IPS-NIHi11 (cell line): ENCODE measurements around the gene CA14.
"Not testable (repeated sequence)": the region's sequence is repeated elsewhere in the genome, so short reads cannot be mapped to it uniquely, and the experiment has no call there.

Source experiments
- DNase-seq: peaks from one replicate; pipeline ENCODE4 v3.0.0; 2012; ENCODE audit warnings: mixed read lengths, low spot score

CA14 gene

DNA sequence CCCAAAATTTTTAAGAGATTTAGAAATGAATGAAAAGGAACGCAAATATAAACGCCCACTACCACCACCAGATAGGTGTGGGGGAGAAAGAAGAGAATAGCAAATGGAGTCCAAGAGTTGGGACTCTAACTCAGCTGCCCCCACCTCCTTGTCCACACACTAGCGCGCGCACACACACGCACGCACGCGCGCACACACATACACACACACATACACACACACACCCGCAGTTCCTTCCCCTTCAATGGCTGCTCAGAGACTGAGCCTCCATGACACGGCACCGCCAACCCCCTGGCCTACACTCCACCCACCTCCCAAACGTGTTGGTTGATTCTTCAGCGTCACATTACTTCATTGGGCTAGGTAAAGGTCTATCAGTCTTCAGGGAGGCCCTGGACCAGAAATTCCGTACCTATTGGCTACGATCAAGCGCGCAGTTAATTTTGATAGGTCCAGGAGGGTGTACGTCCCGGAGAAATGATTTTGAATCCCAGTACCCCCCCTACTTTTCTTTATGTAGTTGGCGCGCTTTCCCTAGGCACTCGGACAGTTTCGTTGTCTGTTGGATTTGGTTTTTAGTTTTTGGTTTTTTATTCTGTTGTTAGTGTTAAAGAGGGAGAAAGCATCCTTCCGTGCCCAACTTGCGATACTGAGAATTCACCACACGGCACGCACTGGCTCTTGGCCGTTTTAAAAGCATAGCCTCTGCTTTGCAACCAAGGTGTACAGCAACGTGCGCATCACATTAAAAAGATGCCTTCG is 21.5 kb upstream of the CA14 start, which contains the start of gene ANP32E:
TSS of gene ANP32E (minus strand) at position 261 of the 762 bp plus-strand sequence. CDS start 326 bp downstream, outside the sequence.
- peak; percentile 98 for DNase-seq

DNA sequence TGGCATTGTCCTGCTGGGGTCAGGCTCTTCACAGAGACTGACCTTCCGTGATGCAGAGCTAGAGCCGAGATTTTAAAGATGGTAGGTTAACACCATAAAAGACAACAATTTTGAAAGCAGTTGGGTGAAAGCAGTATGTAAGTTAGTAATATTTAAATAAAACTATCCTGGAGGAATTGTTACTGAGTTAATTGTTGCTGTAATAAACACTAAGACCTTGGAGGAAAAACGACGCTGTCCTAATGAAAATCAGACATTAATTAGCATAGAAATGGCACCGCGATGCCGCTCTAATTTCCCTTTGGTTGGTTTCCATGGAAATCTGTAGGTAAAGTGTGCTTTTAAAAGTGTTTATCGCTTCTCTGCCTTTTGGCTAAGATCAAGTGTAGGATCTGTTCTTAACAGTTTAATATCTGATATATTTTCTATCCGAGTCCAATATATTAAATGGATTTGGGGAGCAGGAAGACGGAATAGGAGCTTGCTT is 20.9 kb upstream of the CA14 start:
- DNase-seq = no peak

DNA sequence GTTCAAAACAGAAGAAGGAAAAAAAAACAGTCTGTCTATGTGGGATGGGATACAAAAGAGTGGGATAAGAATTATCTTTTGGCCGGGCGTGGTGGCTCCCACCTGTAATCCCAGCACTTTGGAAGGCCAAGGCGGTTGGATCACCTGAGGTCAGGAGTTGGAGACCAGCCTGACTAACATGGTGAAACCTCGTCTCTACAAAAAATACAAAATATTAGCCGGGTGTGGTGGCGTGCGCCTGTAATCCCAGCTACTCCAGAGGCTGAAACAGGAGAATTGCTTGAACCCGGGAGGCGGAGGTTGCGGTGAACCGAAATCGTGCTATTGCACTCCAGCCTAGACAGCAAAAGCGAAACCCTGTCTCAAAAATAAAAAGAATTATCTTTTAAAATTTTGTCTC is 20.4 kb upstream of the CA14 start:
- not testable (repeated sequence) for DNase-seq

DNA sequence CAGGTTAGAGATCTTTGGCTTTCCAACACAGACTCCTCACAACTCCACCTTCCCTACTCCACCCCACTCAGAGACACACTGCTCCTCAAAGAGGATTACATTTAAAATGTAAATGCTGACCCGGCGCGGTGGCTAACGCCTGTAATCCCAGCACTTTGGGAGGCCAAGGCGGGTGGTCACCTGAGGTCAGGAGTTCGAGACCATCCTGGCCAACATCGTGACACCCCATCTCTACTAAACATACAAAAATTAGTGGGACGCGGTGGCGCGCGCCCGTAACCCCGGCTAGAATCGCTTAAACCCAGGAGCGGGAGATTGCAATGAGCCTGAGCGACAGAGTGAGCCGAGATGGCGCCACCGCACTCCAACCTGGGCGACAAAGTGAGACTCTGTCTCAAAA is 19.8 kb upstream of the CA14 start:
- DNase-seq = no peak

DNA sequence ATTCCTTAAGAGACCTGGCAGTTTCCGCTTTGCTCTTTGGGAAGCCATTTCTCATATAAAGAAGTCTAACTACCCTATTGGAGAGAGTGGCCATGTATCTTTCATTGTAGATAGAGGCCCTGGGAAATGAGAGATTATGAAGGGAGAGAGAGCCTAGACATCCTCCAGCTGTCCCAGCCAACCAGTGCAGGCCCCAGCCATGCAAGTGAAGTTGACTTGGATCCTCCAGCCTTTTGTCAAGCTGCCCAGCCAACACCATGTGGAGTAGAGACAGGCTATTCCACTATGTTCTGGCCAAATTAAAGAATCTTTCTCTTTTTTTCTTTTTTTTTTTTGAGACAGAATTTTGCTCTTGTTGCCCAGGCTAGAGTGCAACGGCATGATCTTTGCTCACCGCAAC is 14.6 kb upstream of the CA14 start:
- no peak for DNase-seq

DNA sequence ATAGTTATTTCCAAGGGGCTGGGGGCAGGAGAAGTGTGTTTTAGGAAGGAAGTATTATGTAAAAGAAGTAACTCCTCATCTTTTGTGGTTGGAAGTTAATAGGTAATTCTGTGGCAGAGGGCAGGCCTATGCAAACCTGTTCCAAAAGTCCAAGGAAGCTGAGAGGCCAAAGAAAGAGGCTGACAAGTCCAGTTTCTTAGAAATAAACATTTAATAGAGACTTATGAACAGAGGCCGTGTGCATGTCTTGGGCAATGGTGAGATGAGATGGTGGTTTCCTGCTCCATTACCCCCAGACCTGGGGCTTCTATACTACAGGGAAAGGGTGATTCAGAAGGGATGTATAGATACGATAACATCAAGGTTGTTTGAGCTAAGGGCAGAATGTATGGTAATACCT is 7.6 kb upstream of the CA14 start:
- DNase-seq = no peak

DNA sequence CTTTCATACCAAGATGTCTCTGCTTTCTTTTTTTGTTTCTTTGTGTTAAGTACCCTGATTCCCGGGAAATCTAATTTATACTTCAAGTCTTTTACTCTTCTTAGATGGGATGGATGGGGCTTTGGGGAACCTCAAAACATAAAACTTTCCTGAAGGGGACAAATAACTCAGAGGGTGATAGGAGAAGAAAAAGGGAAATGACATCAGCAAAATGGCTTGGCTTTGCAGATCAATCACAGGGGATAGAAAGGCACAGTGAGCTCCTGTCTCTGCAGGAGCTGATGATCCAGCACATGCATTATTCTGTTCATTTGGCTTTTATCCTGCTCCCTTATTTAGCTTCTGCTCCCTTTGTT is 1.4 kb upstream of the CA14 start:
- no peak for DNase-seq

DNA sequence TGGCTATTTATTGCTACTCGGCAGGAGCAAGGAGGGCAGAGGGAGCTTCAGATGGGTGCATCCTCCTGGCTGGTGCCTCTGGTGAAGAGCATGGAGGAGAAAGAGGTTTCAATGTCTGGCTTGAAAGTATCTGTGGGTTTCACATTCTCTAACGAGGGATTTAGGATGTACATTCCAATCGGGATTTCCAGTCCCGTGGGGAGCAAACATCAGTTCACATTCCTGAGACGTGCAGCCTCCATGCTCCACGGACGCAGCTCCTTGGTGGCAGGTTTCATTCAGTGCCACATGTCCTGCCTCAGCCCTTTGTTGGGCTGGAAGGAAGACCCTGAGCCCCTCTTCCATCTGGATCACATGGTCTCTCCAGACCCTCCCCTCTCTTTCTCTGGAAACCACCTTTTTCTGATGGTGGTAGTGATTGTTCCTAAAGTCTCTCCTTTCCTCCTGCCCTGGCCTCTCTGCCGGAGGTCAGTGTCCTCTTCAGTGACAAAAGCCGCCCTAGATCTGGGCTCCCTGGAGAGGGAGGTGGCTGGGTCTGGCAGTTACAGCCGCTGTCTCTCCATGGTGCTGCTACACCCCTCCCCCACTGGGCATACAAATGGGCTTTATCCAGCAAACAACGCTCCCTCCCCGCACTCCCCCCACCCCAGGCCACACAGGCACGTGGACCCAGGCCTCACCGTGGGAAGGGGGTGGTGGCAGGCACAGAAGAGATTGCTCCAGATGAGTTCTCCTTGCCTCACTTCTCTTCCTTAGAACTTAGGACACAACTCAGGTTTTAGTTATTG is 826 bp upstream of the CA14 start:
- peak; percentile 18 for DNase-seq

DNA sequence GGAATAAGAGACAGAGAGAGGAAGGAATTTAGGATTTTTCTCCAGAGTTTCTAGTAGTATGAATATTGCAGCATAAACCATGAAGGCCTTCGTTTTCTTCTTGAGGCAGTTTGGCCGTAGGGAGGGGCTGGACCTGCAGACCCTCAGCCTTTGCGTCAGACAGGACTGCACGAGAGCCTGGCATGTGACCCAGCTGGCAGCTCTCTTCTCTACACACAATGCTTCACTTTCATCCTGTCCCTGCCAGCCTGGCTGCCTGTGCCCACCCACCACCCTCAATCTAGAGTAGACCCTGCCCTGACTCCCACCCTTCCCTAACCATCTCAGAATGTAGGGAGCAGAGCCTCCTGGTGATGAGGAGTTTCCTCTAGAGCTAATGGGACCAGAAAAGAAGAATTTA is 1.6 kb downstream of the CA14 start:
- DNase-seq = no peak

DNA sequence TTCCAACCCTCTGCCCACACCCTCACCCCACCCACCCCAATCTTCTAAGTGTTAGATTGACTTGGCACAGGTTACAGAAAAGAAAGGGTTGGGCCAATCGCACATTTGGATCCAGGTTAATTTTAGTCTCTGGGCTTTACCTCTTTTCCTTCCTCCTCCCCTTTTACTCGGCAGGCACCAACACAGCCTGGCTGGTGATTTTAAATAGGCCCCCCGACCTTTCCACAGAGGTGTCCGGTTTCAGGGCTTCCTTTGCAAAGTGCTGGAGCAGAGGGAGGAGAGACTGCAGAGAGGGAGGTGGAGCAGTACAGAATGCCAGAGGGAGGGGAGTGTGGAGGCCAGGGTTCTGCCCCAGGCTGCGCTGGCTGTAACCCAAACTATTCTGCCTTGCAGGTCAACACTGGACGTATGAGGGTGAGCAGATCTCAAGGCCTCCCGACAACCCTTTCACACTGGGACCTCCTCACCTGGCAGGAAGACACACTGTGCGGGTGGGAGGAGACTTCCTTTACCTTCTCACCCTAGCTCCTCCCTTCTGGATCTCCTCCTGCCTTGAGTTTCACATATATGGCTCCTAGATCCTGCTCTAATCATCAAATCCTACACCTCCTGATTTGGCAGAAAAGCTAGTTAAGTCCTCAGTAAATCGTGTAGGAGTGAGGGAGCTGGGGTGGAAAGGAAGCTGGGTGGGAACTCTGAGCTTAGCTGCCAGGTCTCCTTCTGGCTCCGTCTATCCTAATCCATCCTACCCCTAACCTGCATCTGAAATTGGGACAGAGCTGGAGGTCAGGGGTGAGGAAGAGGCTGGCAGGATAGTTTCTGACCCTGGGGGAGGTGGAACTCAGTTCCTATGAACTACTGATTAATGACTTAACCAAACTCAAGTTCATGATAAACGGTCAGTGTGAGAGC is 2.4 kb downstream of the CA14 start:
- DNase-seq = peak; percentile 79

DNA sequence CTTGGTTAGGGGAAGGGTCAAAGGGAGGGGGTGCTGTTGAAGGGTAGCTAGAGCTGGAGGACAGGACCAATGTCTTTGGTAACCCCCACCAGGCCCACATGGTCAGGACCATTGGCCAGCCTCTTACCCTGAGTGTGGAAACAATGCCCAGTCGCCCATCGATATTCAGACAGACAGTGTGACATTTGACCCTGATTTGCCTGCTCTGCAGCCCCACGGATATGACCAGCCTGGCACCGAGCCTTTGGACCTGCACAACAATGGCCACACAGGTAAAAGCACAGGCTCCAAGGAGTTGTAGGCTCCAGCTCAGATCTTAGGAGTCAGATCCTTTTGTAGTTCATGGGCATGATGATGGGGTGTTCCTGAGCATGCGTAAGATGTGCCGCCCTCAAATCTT is 3.8 kb downstream of the CA14 start:
- no peak for DNase-seq

DNA sequence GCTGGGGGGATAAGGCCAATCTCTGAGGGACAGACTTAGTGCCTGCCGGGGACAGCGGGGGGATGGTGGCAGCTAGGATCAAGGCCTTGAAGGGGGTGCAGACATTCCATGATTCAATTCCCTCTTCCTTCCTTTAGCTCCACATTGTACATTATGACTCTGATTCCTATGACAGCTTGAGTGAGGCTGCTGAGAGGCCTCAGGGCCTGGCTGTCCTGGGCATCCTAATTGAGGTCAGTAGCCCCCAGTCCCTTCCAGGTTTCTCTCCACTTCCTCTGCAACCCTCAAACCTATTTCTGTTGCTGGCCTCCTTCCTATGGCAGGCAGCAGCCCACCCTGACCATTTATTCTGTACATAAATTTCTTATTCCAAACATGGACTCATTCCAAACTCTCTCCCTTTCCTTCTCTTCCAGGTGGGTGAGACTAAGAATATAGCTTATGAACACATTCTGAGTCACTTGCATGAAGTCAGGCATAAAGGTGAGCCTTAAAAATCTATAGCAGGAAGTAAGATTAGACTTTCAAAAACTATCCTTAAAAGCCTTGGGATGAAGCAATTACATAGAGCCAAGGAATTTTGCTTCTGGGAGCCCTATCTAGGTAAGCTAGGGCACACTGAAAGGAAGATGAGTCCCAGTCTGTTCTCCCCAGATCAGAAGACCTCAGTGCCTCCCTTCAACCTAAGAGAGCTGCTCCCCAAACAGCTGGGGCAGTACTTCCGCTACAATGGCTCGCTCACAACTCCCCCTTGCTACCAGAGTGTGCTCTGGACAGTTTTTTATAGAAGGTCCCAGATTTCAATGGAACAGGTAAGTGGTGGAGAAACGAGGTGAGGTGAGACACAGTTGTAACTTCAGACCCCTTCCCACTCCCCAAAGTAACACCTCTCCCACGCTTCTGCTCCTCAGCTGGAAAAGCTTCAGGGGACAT is 5.1 kb downstream of the CA14 start:
- no peak for DNase-seq

DNA sequence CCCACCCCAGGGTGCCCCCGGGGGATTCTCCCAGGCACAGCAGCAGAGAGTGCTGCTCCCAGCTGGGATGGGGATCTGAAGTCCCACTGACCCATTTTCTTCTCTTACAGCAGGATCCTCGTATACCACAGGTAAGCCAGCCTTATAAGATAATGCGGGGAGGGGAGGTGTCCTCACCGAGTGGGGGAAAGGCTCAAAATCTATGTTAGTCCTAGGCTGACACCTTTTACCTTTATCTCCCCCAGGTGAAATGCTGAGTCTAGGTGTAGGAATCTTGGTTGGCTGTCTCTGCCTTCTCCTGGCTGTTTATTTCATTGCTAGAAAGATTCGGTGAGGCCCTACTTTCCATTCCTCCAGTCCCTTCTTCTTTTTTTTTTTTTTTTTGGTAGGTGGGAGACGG is 6.0 kb downstream of the CA14 start:
- DNase-seq = no peak

DNA sequence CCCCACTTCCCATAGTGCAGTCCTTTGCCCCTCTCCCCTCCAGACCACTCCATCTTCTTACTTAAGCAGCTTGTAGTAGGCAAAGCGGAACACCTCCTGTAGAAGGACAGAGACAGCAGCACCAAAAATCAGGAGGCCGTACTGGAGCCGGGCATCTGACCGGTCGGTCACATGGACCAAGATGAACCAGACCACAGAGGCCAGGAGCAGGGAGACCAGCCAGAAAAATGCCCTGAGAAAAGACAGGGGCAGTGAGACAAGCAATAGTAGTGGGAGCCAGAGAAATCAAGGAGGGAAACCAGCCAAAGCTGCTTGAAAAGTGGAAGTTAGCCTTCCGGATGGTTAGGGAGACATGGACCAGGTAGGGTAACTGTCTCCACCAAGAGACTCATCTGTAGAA is 10.3 kb downstream of the CA14 start:
- no peak for DNase-seq

DNA sequence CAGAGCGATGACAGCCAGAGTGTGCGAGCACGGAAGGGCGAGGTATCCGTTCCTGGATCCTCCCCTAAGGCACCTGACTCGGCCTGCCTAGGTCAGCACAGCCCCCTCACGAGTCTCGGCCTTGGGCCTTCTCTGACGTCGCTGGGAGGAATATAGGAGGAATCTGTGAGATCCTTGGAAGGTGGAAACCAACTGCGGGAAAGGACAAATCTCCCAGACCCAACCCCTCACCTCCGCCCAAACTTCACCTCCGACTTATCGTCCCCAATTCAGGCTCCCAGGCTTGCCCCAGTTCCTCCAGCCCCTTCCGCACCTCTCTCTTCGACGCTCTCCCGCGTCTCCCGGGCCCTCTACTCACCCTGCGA is 10.7 kb downstream of the CA14 start:
- DNase-seq = no peak

DNA sequence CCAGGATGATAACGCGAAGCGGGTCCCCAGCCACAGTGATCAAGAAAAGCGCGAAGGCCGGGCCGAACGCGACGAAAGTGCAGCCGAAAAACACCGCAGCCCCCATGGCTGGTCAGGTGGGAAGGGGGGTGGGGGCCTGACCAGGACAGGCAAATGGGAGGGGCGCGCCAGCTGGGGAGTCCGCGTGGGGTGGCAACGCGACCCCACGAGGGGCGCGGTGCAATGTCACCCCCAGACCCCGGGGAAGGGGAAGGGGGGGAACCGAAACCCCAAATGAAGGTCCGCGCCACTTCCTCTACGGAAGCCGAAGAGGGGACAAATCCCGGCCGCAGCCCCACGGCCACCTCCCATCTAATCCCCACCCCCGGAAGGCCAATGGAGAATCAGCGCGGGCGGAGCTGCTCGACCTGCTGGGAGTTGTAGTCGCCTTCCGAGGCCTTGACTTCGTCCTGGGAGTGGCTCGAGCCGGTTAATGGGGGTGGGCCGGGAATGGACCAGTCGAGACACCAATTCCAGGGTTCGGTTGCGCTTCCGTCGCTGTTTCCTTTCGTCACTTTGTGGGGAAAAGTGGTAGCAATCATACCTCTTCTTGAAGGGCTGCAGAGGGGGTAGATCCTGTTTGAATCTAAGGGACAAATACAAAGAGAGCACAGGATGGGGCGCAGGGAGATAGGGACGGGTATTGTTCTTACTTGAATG is 11.3 kb downstream of the CA14 start, which contains the start of gene APH1A:
TSS of gene APH1A (minus strand) at position 312 of the 699 bp plus-strand sequence. CDS start at position 106, 206 bp downstream.
- DNase-seq = peak; percentile 98

DNA sequence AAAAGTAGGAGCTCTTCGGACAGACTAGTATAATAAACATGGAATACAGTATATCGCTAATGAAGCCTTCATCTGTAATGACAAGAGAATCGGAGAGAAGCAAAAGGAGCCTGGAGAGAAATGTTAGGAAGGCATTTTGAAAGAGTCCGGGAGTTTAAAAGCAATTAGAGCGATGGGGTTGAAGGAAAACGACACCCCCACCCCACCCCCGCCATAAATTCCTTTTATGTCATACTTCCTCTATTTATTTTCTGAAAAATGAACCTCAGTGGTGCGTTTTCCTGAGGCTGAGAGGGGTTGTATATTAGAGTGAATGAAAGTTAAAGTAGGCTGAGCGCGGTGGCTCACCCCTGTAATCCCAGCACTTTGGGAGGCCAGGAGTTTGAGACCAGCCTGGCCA is 11.9 kb downstream of the CA14 start:
- no peak for DNase-seq

DNA sequence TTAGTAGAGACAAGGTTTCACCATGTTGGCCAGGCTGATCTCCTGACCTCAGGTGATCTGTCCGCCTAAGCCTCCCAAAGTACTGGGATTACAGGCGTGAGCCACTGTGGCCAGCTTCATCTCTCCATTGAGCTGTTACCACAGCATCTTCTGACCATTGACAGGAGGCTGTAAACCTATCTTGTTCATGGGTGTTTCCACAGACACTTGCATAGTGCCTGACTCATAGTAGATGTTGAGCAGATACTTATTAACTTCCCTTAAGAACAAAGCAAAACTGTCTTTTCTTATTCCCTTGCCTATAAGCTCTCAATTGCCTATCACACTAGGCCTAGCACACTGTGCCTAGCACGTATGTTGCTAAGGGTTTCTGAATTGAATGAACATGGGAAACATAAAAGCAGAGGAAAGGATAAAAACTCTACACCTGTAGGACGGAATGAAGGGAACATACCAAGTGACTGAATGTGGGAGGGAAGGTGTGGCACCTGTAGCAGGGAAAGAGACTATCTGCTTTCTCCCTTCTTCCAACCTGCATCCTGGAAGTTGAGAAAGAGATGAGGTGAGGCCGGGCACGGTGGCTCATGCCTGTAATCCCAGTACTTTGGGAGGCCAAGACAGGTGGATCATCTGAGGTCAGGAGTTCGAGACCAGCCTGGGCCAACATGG is 13.9 kb downstream of the CA14 start:
- DNase-seq = no peak

DNA sequence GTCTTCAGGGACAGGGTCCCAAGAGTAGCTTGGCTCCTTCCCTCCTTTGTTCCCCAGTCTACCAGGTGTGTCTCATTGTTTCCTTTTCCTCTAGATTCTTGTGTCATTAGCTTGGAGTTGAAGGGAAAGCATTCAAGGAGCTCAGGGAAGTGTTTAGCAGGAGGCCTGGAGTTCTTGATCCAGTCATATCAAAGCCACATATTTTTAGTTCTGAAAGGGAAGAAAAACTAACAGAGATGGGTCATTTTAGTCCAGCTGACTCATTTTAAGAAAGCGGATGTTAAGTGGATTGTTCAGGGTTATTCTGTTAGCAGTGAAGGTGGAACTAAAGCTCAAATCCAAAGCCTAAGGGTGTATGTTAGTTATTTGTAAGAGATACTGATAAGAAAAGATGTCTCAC is 15.7 kb downstream of the CA14 start:
- no peak for DNase-seq

DNA sequence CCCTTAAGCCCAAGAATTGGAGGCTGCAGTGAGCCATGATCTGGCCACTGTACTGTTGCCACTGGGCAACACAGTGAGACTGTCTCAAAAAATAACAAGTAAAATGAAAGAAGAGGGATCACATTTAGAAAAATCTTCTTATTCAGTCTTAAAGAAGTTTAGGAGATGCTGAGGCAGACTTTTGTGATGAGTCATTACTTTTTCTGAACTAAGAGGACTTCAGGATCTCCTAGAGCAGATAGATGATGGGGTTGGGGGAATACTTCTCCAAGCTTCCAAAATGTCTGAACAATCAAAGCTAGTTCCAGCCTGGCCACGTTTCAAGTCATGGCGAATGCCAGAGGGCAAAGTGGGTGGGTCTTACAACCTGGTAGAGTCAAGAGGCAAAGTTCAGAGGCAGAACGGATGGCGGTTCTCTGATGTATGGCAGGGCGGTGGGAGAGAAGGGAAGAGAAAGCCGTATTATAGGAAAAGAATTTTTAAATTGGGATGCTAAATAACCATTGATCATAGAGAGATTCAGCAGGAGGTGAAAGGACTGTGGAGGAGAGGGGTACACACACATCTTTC is 22.6 kb downstream of the CA14 start:
- no peak for DNase-seq
